Ascending aorta (tissue), 2 donors: Measurements from ENCODE around the gene NUP214. TPM values are rescaled to one million over a fixed set of nuclear protein-coding genes. Genes with fewer than 3 reads are reported as not detected.

Experiments used
- DNase-seq, 2 donors: peaks; one replicate each; pipeline ENCODE4 v3.0.0-alpha.2; 2019; ENCODE audit warnings: low spot score in 2 of 2
- H3K27ac ChIP-seq, 2 donors: fragments of 200-600 bp; sonication (generic); one replicate each; pipeline ENCODE4 v1.5.1; 2016 to 2017; ENCODE audit warnings: mild to moderate bottlenecking in 1 of 2
- H3K27me3 ChIP-seq: fragments of 200-600 bp; sonication (generic); one replicate; pipeline ENCODE4 v1.5.1; 2017
- H3K36me3 ChIP-seq, 2 donors: fragments of 200-600 bp; sonication (generic); one replicate each; pipeline ENCODE4 v1.5.1; 2016
- H3K4me1 ChIP-seq, 2 donors: fragments of 200-600 bp; sonication (generic); one replicate each; pipeline ENCODE4 v1.5.1; 2016 to 2017; ENCODE audit warnings: mild to moderate bottlenecking in 1 of 2
- H3K4me3 ChIP-seq, 2 donors: fragments of 200-600 bp; sonication (generic); one replicate each; pipeline ENCODE4 v1.5.1; 2016 to 2017; ENCODE audit warnings: mild to moderate bottlenecking in 1 of 2
- H3K9me3 ChIP-seq, 2 donors: fragments of 200-600 bp; sonication (generic); one replicate each; pipeline ENCODE4 v1.5.1; 2016
- CTCF ChIP-seq, 3 experiments: fragments of 200-600 bp in 2 of 3; fragments of 450-650 bp in 1 of 3; sonication (generic) in 2 of 3; IDR thresholded peaks; one replicate each; pipeline ENCODE4 v1.5.1; 2016 to 2019; ENCODE audit warnings: antibody characterized with exemption in 3 of 3, mild to moderate bottlenecking in 1 of 3, moderate library complexity in 1 of 3
- intact Hi-C: fragments of 100-400 bp; cut with DNase I; formaldehyde crosslinking; loops from one replicate; pipeline ENCODE4 v1.15.1; 2023
- total RNA-seq: library from RNA; depleted of rRNA; stranded (reverse); fragments of >200 nt; gene quantifications from one replicate; pipeline ENCODE4 v1.1.0, GENCODE V29; 2016

Gene NUP214
- total RNA-seq, 1 donor from 2014 or later = 234 TPM

- Histone ChIP-seq H3K27ac (no peak overlapping the region), H3K27me3 (peaks cover 5% of the 10 kb centered on the region), H3K4me3 (peak overlapping the region; percentile 70 to 76), H3K9me3 (no peaks in the 10 kb centered on the region), H3K4me1 (peaks cover 0 to 10% of the 10 kb centered on the region in 2 donors), H3K36me3 (no peaks in the 10 kb centered on the region)
- no peak for TF ChIP-seq CTCF (IDR thresholded peaks at IDR 0.05)
- intact Hi-C loops = no loop called here
- no peak for DNase-seq
These were observed 29.6 kb upstream of the NUP214 start for GRCh38 chr9:131095666-131096268.

GRCh38 chr9:131096269-131097125 lies 28.9 kb upstream of the NUP214 start, which contains the start of gene AIF1L:
AIF1L (plus strand) TSS chr9:131096531; CDS start chr9:131096630, 99 bp downstream.
- H3K36me3 ChIP-seq = no peaks in the 10 kb centered on the region
- peaks cover 0 to 10% of the 10 kb centered on the region in 2 donors for H3K4me1 ChIP-seq
- intact Hi-C loops = no loop called here
- no peaks in the 10 kb centered on the region for H3K9me3 ChIP-seq
- TF ChIP-seq CTCF (IDR thresholded peaks at IDR 0.05) = peak in 1 of 3 experiments; percentile 10
- H3K27ac ChIP-seq = peak within 1 kb of the TSS in 1 of 2 donors; percentile 7
- DNase-seq = no peak
- peak within 1 kb of the TSS; percentile 70 to 76 for H3K4me3 ChIP-seq
- H3K27me3 ChIP-seq = peaks cover 5% of the 10 kb centered on the region

GRCh38 chr9:131097126-131097947 lies 28.0 kb upstream of the NUP214 start:
- no peaks in the 10 kb centered on the region for H3K9me3 ChIP-seq
- intact Hi-C loops = no loop called here
- H3K27ac ChIP-seq = peak overlapping the region in 1 of 2 donors; percentile 7
- no peaks in the 10 kb centered on the region for H3K36me3 ChIP-seq
- TF ChIP-seq CTCF (IDR thresholded peaks at IDR 0.05) = no peak
- peaks cover 5% of the 10 kb centered on the region for H3K27me3 ChIP-seq
- no peak for DNase-seq
- H3K4me1 ChIP-seq = peaks cover 0 to 10% of the 10 kb centered on the region in 2 donors
- peak overlapping the region; percentile 70 to 76 for H3K4me3 ChIP-seq

DNA sequence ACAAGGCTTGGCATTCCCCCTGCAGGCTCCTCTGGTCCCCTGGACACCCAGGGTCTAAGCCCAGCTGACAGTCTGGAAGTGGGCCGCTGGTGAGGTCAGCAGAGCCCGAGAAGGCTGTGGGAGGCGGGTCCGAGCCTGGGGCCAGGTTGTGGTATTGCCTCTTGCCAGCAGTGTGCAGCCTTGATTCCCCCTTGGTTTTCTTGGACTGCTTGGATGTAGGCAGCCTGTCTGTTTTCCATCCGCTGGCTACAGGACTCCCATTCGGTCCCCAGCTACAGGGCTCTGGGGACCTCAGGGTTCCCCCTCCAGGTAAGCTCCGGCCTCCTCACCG lies 27.5 kb upstream of the NUP214 start:
- H3K27ac ChIP-seq = peak overlapping the region; percentile 2 to 22
- TF ChIP-seq CTCF (IDR thresholded peaks at IDR 0.05) = no peak
- H3K4me3 ChIP-seq = peak overlapping the region in 1 of 2 donors; percentile 76
- peaks cover 0 to 10% of the 10 kb centered on the region in 2 donors for H3K4me1 ChIP-seq
- no peaks in the 10 kb centered on the region for H3K36me3 ChIP-seq
- peaks cover 5% of the 10 kb centered on the region for H3K27me3 ChIP-seq
- no peak for DNase-seq
- intact Hi-C loops = no loop called here
- H3K9me3 ChIP-seq = no peaks in the 10 kb centered on the region

- H3K27me3 ChIP-seq = peaks cover 5% of the 10 kb centered on the region
- intact Hi-C loops = no loop called here
- peaks cover 0 to 10% of the 10 kb centered on the region in 2 donors for H3K4me1 ChIP-seq
- no peak for DNase-seq
- peak overlapping the region in 1 of 2 donors; percentile 76 for H3K4me3 ChIP-seq
- TF ChIP-seq CTCF (IDR thresholded peaks at IDR 0.05) = no peak
- H3K36me3 ChIP-seq = no peaks in the 10 kb centered on the region
- H3K9me3 ChIP-seq = no peaks in the 10 kb centered on the region
- peak overlapping the region; percentile 2 to 22 for H3K27ac ChIP-seq
These were observed 26.8 kb upstream of the NUP214 start for GRCh38 chr9:131098391-131099101.
